Effector memory CD8-positive, alpha-beta T cell (primary cell): ENCODE measurements around the gene DCDC2C.

Experiments
- ATAC-seq: fragments of 150-1000 bp; cut with Tn5 transposase; replicated peaks from 2 replicates; pipeline ENCODE4 v1.10.0; 2021; ENCODE audit warnings: mild to moderate bottlenecking, moderate library complexity
- DNase-seq, 3 experiments: peaks; one replicate each; pipeline ENCODE4 v3.0.0; 2021
- H3K27ac Mint-ChIP-seq, 2 donors: one replicate each; pipeline ENCODE4 v1.8.0; 2022; ENCODE audit warnings: mild to moderate bottlenecking in 2 of 2, mixed read lengths in 2 of 2, moderate library complexity in 2 of 2
- H3K27me3 Mint-ChIP-seq, 2 donors: one replicate each; pipeline ENCODE4 v1.8.0; 2022; ENCODE audit warnings: mixed read lengths in 2 of 2
- H3K36me3 Mint-ChIP-seq: one replicate; pipeline ENCODE4 v1.8.0; 2022; ENCODE audit warnings: mild to moderate bottlenecking, moderate library complexity, mixed read lengths; ENCODE audit not compliant: insufficient read depth
- H3K4me1 Mint-ChIP-seq, 2 donors: one replicate each; pipeline ENCODE4 v1.8.0; 2022; ENCODE audit warnings: low read depth in 2 of 2, mixed read lengths in 2 of 2
- H3K4me3 Mint-ChIP-seq, 2 donors: one replicate each; pipeline ENCODE4 v1.8.0; 2022; ENCODE audit warnings: mild to moderate bottlenecking in 2 of 2, mixed read lengths in 2 of 2, moderate library complexity in 2 of 2
- H3K9me3 Mint-ChIP-seq, 2 donors: one replicate each; pipeline ENCODE4 v1.8.0; 2022; ENCODE audit warnings: mixed read lengths in 2 of 2

DCDC2C gene

DNA sequence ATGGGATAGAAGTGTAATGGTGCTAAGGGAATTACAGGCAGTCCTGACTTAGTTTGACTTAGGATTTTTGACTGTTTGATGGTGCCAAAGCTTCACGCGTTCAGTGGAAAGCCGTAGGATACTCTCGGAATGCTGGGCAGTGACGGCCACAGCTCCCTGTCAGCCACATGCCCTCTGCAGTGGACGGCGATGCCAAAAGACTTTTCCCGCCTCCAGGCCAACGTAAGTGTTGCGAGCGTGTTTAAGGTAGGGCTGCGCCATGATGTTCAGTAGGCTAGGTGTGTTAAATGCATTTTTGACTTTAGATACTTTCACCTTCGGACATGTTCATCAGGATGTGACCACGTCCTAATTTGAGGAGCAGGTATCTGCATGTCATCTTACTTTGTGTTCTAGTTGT, 63.4 kb downstream of the DCDC2C start:
- DNase-seq (no peak), ATAC-seq (no peak)
- no peak overlapping the region for H3K27ac Mint-ChIP-seq
- H3K4me1 Mint-ChIP-seq = peaks cover 0 to 2% of the 10 kb centered on the region in 2 donors
- H3K4me3 Mint-ChIP-seq = no peak overlapping the region
- H3K9me3 Mint-ChIP-seq = peaks cover 0 to 8% of the 10 kb centered on the region in 2 donors
- H3K27me3 Mint-ChIP-seq = peaks cover 0 to 18% of the 10 kb centered on the region in 2 donors
- no peaks in the 10 kb centered on the region for H3K36me3 Mint-ChIP-seq

DNA sequence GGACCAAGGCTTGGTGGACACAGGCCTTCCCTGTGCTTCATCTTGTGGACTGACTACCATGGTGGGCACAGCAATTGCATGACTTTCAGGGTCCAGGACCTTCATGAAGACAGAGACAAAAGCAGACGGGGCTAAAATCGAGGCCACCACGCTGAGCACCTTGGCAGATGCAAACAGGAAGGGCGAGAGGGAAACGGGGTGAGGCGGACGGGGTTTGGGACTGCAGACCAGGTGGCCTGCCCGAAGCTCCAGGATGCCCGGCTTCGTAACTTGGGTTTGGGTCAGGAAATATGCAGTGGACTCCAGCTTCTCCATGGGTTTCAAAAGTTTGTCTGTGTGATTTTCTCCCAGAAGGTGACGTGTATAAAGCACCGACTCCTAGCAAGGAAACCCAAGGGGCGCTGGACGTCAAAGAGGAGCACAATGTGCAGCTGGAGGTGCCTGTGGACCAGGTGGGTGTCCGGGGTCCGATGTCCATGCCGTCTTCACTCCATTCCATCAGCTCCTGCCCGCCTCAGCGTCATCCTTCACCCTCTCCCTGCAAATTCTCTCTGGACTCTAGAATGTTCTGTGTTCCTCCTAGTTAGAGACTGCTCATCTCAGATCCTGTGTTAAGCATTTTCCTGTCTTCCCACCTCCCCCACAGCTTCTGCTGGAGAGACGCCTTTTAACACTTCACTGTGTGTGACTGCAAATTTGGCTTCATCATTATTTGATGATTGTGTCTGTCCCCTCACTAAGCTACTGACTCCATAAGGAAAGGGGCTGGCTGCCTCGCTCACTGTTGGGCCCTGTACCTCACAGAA, 65.8 kb downstream of the DCDC2C start:
- DNase-seq = no peak
- no peak for ATAC-seq
- Mint-ChIP-seq H3K4me1 (peaks cover 0 to 2% of the 10 kb centered on the region in 2 donors), H3K4me3 (no peak overlapping the region), H3K36me3 (no peaks in the 10 kb centered on the region), H3K27me3 (peaks cover 5 to 22% of the 10 kb centered on the region in 2 donors), H3K9me3 (no peaks in the 10 kb centered on the region), H3K27ac (no peak overlapping the region)

DNA sequence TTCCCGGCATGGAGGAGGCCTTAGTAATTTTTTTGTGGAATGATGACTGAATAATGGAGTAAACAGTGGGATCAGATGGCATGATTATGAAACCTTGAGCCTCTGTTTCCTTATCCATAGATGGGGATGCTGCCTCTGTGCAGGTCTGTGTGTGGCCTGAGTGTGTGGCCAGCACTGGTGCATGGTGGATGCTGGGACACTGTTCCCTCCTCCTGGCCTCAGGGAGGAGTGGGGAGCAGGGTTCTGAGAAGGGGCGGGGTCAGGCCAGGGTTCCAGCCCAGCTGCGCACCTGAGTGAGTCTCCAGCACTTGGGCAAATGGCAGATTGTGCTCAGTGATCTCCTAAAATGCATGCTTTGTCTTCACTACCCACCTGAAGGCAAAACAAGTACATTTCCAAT, 66.4 kb downstream of the DCDC2C start:
- Mint-ChIP-seq H3K36me3 (no peaks in the 10 kb centered on the region), H3K4me3 (no peak overlapping the region), H3K4me1 (peaks cover 0 to 2% of the 10 kb centered on the region in 2 donors), H3K27ac (no peak overlapping the region), H3K9me3 (no peaks in the 10 kb centered on the region), H3K27me3 (peaks cover 5 to 22% of the 10 kb centered on the region in 2 donors)
- no peak for DNase-seq
- ATAC-seq = no peak

DNA sequence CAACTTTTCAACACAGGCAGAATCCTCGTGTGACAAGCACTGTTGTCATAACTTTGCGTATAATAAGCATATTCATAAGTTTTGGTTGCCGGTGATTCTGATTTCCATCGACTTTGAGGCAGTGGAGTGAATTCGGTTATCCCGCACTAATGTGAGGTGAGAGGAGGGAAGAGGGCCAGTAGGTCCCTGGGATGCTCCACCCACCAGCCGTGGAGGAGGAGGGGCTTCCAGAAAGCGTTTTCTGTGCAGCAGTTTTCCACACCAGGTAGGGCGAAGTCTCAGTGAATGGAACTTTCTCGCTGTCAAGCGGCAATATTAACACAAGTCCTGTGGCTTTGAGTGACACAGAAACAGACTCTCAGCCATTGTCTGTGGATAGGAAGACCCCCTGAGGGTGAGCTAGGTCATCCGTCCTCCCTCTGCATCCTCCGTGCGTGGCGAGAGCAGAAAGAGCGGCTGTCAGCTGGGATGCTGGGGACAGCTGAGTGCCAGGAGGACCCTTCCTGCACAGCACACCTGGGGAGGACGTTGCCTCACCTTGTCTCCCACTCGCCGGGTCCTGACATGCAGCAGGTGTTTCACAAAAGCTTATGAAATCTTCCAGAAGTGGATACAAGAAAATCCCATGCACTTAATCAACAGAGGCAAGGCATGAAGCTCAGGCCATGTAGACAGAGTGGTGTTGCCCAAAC, 67.5 kb downstream of the DCDC2C start:
- no peaks in the 10 kb centered on the region for H3K36me3 Mint-ChIP-seq

DNA sequence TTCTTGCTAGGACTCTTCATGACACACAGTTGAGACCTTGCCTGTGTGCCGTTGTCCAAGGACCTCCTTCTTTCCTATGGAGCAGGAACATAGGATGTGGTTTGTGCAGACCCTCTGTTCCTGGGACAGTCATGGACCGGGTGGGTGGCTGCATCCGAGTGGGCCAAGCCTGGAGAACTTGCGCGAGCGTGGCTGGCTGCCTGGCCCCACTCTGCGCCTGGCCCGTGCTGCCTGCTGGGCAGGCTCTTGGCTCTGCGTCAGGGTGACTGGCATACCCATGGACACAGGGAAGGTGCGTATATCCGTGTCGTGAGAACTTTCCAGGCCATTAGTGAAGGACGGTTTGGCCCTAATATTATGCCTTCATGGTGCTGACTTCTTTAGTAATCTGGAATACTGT, 68.2 kb downstream of the DCDC2C start:
- peaks cover 5 to 26% of the 10 kb centered on the region in 2 donors for H3K27me3 Mint-ChIP-seq
- no peaks in the 10 kb centered on the region for H3K36me3 Mint-ChIP-seq
- H3K27ac Mint-ChIP-seq = no peak overlapping the region
- no peak overlapping the region for H3K4me3 Mint-ChIP-seq
- ATAC-seq = no peak
- H3K9me3 Mint-ChIP-seq = peaks cover 3 to 6% of the 10 kb centered on the region in 2 donors
- DNase-seq = no peak
- peaks cover 0 to 2% of the 10 kb centered on the region in 2 donors for H3K4me1 Mint-ChIP-seq

More for the DNA sequence above, 67.5 kb downstream of the DCDC2C start:
- H3K9me3 Mint-ChIP-seq = peaks cover 0 to 1% of the 10 kb centered on the region in 2 donors
- DNase-seq = no peak
- no peak overlapping the region for H3K4me3 Mint-ChIP-seq
- H3K27me3 Mint-ChIP-seq = peaks cover 5 to 22% of the 10 kb centered on the region in 2 donors
- no peaks in the 10 kb centered on the region for H3K4me1 Mint-ChIP-seq
- ATAC-seq = no peak
- no peak overlapping the region for H3K27ac Mint-ChIP-seq

DNA sequence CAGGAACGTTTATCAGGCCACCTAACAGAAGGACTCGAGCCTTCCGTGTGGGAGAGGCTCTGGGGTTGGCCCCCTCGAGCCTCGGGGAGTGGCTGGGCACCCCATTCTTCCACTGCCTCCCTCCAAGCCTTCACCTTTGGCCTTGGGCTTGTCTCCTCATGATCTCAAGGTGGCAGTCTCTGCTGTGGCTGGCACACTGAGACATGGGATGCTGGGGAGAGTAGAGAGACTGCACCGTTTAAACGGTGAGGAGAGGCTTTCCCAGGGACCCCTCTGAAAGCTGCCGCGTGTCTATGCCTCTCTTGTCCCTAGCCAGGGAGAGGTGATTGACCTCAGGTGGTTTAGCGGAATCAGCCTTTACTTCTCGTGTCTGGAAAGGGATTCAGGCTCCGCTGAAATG, 71.0 kb downstream of the DCDC2C start:
- H3K36me3 Mint-ChIP-seq = no peaks in the 10 kb centered on the region
- peaks cover 14 to 47% of the 10 kb centered on the region in 2 donors for H3K27me3 Mint-ChIP-seq
- ATAC-seq (no peak), DNase-seq (no peak)
- H3K4me3 Mint-ChIP-seq = no peak overlapping the region
- H3K4me1 Mint-ChIP-seq = peaks cover 0 to 2% of the 10 kb centered on the region in 2 donors
- H3K27ac Mint-ChIP-seq = no peak overlapping the region
- peaks cover 3 to 14% of the 10 kb centered on the region in 2 donors for H3K9me3 Mint-ChIP-seq

DNA sequence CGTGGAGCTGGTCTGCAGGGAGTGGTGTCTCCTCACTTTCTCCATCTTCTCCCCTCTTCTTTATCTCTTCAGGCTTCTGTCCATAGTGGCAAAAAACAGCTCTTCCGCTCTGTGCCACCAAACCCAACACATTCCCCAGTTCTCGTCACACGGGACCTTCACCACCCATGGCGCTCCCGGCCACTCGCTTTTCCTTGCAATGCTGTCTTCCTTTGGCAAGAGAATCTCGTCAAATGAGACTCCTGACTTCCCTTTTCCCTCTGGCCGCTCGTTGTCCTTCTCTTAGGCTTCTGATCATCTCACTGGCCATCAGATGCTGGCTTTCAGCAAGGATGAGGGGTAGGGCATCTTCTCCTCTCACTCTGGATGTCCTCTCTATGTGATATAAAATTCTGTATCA, 72.9 kb downstream of the DCDC2C start:
- no peak overlapping the region for H3K27ac Mint-ChIP-seq
- H3K4me3 Mint-ChIP-seq = no peak overlapping the region
- H3K9me3 Mint-ChIP-seq = peaks cover 3 to 14% of the 10 kb centered on the region in 2 donors
- peaks cover 21 to 51% of the 10 kb centered on the region in 2 donors for H3K27me3 Mint-ChIP-seq
- no peaks in the 10 kb centered on the region for H3K36me3 Mint-ChIP-seq
- ATAC-seq = no peak
- peaks cover 5 to 6% of the 10 kb centered on the region in 2 donors for H3K4me1 Mint-ChIP-seq
- no peak for DNase-seq

DNA sequence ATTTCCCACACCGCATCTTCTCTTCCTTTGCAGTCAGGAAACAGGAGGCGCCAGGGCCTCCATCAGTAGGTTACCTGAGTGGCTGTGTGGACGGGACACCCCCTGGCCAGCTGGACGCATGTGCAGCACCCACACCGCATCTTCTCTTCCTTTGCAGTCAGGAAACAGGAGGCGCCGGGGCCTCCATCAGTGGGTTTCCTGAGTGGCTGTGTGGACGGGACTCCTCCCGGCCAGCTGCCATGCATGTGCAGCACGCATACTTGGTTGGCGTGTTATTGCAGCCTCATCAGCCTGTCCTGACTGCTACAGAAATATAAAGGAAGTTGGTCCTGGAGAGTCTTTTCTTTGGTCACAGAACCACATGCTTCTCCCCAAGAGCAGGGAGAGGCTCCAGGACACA, 74.6 kb downstream of the DCDC2C start:
- ATAC-seq (no peak), DNase-seq (no peak)
- Mint-ChIP-seq H3K4me3 (no peak overlapping the region), H3K27ac (no peak overlapping the region), H3K4me1 (peaks cover 5 to 6% of the 10 kb centered on the region in 2 donors), H3K27me3 (peaks cover 16 to 40% of the 10 kb centered on the region in 2 donors), H3K9me3 (peaks cover 3 to 14% of the 10 kb centered on the region in 2 donors), H3K36me3 (no peaks in the 10 kb centered on the region)

DNA sequence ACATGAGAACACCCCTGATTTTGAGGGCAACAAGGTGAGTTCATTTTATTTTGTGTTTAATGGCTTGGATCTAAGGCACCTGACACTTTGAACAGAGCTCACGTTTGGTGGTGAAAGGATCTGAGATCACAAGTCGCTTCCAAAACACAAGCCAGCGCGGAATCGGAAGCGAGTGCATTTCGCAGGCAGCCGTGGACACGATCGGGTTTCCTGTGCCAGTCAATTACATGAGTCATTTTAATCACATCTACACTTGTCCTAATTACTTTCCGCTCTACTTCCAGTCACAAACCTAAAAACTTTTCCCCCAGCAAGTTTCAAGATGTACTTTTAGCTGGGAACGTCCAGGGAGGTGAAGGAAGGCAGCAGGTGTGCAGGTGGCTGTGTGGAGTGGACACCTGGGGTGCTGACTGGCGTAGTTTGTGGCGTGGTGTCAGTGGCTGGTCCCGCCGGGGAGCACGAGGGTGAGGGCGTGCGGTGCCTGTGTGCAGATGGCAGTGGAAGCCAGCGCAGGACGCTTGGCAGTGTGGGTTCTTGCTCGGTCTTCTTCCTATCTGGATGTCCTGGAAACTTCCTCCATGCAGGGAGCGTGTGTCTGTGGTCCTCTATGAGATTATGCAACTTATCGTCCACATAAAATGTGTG, 75.6 kb downstream of the DCDC2C start:
- H3K9me3 Mint-ChIP-seq = peaks cover 3 to 14% of the 10 kb centered on the region in 2 donors
- peaks cover 15 to 40% of the 10 kb centered on the region in 2 donors for H3K27me3 Mint-ChIP-seq
- no peak overlapping the region for H3K27ac Mint-ChIP-seq
- H3K4me3 Mint-ChIP-seq = no peak overlapping the region
- DNase-seq (no peak), ATAC-seq (no peak)
- H3K4me1 Mint-ChIP-seq = peaks cover 5 to 6% of the 10 kb centered on the region in 2 donors
- no peaks in the 10 kb centered on the region for H3K36me3 Mint-ChIP-seq

DNA sequence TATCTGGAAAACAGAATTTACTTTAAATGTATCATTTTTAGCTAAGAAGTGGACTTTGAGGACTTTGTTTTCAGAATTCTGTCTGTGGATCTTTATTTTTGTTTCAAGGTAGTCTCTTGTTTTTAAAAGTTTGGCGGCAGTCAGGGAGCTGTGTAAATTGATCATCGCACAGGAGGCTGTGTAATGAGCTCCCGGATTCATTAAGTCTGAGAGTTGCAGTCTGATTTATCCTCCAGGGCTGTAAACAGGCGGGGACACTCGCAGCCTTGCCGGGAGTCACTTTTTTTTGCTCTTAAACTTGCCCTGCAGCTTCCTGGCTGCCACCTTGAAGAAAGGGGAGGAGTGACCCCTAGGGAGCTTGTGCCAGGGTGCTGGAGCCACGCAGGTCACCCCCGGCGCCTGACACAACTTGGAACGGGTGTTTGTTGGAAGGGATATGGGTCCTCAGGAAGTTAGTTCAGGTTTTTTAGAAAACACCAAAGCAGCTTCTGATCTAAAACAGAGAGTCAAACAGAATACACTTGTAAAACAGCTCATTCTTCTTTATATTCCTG, 76.2 kb downstream of the DCDC2C start:
- no peak overlapping the region for H3K27ac Mint-ChIP-seq
- DNase-seq = no peak
- no peak overlapping the region for H3K4me3 Mint-ChIP-seq
- peaks cover 15 to 40% of the 10 kb centered on the region in 2 donors for H3K27me3 Mint-ChIP-seq
- no peak for ATAC-seq
- no peaks in the 10 kb centered on the region for H3K36me3 Mint-ChIP-seq
- peaks cover 3 to 14% of the 10 kb centered on the region in 2 donors for H3K9me3 Mint-ChIP-seq
- H3K4me1 Mint-ChIP-seq = peaks cover 5 to 6% of the 10 kb centered on the region in 2 donors

DNA sequence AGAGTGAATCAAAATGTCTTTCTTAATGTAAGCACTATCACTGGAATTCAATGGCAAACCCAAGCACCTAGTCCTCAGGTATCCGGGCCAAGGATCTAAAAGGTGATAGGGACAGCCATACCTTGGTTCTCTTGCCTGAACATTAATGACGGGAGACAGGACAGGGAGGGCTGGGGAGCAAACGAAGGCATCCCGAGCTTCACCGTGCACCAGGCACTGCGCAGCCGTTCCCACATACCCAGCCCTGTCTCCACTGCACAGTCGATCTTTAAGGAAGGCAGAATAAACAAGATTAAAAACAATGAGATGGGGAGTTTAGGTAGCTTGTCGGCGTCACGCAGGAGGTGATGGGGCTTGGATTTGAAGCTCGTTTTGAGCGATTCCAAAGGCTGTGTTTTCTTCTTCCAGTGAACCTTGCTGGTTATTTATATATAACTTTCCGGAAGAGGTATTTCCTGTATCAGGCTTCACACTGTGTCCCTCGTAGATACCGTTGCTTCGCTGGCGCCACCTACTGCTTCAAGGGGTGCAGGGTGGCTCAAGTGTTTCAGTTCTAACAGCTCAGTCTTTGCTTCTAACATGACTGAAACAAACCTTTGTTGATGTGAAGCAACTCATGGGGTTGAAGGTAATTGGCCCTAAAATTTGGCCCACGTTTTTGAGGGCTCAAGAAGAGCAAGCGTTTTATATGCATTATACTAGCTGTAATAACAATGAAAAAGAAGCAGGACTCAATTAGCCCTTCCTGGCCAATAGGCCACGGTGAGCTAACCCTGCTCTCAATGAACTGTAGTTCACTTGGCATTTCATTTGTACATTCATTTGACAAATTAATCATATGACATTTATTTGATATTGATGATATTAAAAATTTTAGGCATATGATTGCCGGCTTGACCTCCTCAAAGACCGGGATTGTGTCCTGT, 77.4 kb downstream of the DCDC2C start:
- no peak overlapping the region for H3K27ac Mint-ChIP-seq
- no peak for DNase-seq

DNA sequence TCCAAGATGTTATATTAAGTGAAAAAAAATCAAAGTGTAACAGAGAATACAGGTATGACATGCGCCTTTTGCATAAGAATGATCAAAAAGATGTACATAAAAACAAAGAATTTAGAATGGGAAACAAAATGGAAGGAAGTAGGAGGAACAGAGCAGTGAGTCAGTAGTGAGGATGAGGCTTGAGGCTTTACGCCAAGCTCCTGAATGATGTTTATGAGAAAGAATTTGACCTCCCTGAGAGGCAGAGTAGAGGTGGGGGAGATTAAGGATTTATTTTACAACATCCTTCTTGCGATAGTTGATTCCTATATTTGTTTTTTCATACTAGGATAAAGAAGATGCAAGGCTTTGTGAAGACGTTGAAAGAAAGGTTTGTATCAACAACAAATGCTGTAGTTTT, 81.4 kb downstream of the DCDC2C start:
- DNase-seq (no peak), ATAC-seq (no peak)
- Mint-ChIP-seq H3K27me3 (peaks cover 2 to 6% of the 10 kb centered on the region in 2 donors), H3K4me1 (peaks cover 4 to 5% of the 10 kb centered on the region in 2 donors), H3K9me3 (no peaks in the 10 kb centered on the region), H3K36me3 (peaks cover 3% of the 10 kb centered on the region), H3K27ac (no peak overlapping the region), H3K4me3 (no peak overlapping the region)

More for the DNA sequence above, 77.4 kb downstream of the DCDC2C start:
- Mint-ChIP-seq H3K9me3 (peaks cover 2 to 14% of the 10 kb centered on the region in 2 donors), H3K36me3 (no peaks in the 10 kb centered on the region), H3K27me3 (peaks cover 15 to 40% of the 10 kb centered on the region in 2 donors), H3K4me3 (peak overlapping the region in 1 of 2 donors; percentile 32), H3K4me1 (peaks cover 5 to 6% of the 10 kb centered on the region in 2 donors)
- peak; percentile 51 for ATAC-seq
